ENCODE measurements around the gene ZNF208.
"Not testable (repeated sequence)": the region's sequence is repeated elsewhere in the genome, so short reads cannot be mapped to it uniquely, and the experiment has no call there.

ZNF208 gene

GRCh38 chr19:22010437-22011143 lies at the start of gene ZNF208:
Gene ZNF208, minus strand, starts transcription at chr19:22010943. Its CDS starts 149 bp downstream, at chr19:22010794.
- DNase-seq: peak; percentile 16

- peak; percentile 18 for DNase-seq
Measured at GRCh38 chr19:22052644-22053013, 41.9 kb upstream of the ZNF208 start.

- not testable (repeated sequence) for DNase-seq
Measured at GRCh38 chr19:22041151-22041550, 30.4 kb upstream of the ZNF208 start.

- DNase-seq: no peak
Measured at GRCh38 chr19:22030680-22031079, 19.9 kb upstream of the ZNF208 start.

- DNase-seq: no peak
Measured at GRCh38 chr19:22026687-22027086, 15.9 kb upstream of the ZNF208 start.

GRCh38 chr19:22025539-22025938 lies 14.8 kb upstream of the ZNF208 start:
- DNase-seq: not testable (repeated sequence)

- DNase-seq: no peak
Measured at GRCh38 chr19:21970466-21970865, 40.3 kb downstream of the ZNF208 start.

- no peak for DNase-seq
Measured at GRCh38 chr19:21947775-21948174, 63.0 kb downstream of the ZNF208 start.

- DNase-seq: no peak
Measured at GRCh38 chr19:21940684-21941083, 70.1 kb downstream of the ZNF208 start.

- no peak for DNase-seq
Measured at GRCh38 chr19:21934593-21934992, 76.2 kb downstream of the ZNF208 start.

- no peak for DNase-seq
Measured at GRCh38 chr19:21934131-21934530, 76.6 kb downstream of the ZNF208 start.

- DNase-seq: no peak
Measured at GRCh38 chr19:21922276-21922675, 88.5 kb downstream of the ZNF208 start.

- no peak for DNase-seq
Measured at GRCh38 chr19:21921691-21922180, 89.0 kb downstream of the ZNF208 start.

- DNase-seq: no peak
Measured at GRCh38 chr19:21915411-21915810, 95.3 kb downstream of the ZNF208 start.

- no peak for DNase-seq
Measured at GRCh38 chr19:21912654-21913053, 98.1 kb downstream of the ZNF208 start.

GRCh38 chr19:21910318-21910717 lies 100.4 kb downstream of the ZNF208 start:
- DNase-seq: no peak

- no peak for DNase-seq
Measured at GRCh38 chr19:21908066-21908465, 102.7 kb downstream of the ZNF208 start.

- DNase-seq: no peak
Measured at GRCh38 chr19:21907516-21907915, 103.2 kb downstream of the ZNF208 start.

GRCh38 chr19:21902571-21902970 lies 108.2 kb downstream of the ZNF208 start:
- no peak for DNase-seq

- DNase-seq: no peak
Measured at GRCh38 chr19:21901861-21902260, 108.9 kb downstream of the ZNF208 start.

- no peak for DNase-seq
Measured at GRCh38 chr19:21900401-21900800, 110.3 kb downstream of the ZNF208 start.

- DNase-seq: no peak
Measured at GRCh38 chr19:21891086-21891485, 119.7 kb downstream of the ZNF208 start.

- DNase-seq: peak; percentile 29
Measured at GRCh38 chr19:21890017-21890416, 120.7 kb downstream of the ZNF208 start.

- not testable (repeated sequence) for DNase-seq
Measured at GRCh38 chr19:21885516-21885915, 125.2 kb downstream of the ZNF208 start.

GRCh38 chr19:21884786-21885185 lies 126.0 kb downstream of the ZNF208 start:
- not testable (repeated sequence) for DNase-seq
